ENCODE results near the gene FSIP1. TPM values are rescaled to one million over a fixed set of nuclear protein-coding genes. Genes with fewer than 3 reads are reported as not detected.
A peak's percentile ranks its signal among the peaks of the same experiment; 100 is the strongest.

The FSIP1 gene
- polyA plus RNA-seq, 1 donor = 3.6 TPM

DNA sequence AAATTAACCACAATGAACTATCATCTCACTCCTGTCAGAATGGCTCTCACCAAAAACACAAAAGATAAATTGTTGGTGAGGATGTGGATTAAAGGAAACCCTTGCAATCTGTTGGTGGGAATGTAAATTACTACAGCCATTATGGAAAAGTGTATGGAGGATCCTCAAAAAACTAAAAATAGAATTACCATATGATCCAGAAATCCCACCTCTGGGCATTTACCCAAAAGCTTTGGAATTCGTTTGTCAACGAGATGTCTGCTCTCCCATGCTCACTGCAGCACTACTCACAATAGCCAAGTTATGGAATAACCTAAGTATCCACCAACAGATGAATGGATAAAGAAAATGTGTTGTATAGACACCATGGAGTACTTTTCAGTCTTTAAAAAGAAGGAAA is 21.6 kb downstream of the FSIP1 start:
- no peak for DNase-seq

DNA sequence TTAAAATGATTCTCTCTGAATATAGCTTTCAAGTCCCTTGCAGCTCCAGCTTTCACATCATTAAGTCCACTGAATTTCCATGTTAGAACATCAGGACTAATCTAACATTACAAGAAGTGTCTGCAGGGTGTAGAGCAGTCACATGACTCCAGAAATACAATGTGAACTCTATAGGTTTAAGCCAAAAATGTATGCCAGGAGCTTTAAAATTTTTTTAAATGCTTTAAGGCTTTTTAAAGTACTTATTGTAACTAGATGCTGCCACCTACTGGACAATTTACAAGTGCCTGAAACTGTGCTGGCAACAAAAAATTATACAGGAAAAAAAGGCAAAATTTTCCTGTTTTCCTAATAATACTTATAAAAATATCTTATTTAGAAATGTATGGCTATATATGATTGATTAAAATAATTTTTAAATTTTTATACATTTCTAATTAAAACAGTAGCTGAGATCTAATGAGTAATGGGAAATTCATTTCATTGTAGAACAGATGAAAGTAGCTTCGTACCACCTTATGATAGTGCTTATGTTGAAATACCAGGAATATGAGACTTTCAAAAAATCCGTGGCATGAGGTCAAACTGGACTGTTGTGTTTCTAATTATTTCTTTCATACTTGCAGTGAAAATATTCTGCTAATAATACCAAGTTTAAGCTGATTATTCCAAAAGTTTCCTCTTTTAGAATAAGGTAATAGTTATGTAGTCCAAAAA is 25.7 kb downstream of the FSIP1 start:
- peak; percentile 68 for DNase-seq

DNA sequence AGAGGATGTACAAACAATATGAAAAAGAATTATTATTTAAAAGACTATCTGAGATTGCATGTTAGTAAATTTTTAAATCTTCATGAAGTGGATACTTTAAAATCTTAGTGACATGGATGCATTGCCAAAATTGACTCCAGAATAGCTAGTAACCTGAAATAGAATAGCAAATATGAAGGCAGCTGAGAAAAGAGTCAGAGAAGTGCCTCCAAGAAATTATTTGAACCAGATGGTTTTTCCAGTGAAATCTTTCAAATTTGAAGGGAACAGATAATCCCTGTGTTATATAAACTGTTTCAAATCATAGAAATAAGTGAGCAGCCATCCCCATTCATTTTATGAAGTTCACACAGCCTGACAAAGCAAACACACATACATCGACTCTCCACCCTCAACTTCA is 29.6 kb downstream of the FSIP1 start:
- no peak for DNase-seq

DNA sequence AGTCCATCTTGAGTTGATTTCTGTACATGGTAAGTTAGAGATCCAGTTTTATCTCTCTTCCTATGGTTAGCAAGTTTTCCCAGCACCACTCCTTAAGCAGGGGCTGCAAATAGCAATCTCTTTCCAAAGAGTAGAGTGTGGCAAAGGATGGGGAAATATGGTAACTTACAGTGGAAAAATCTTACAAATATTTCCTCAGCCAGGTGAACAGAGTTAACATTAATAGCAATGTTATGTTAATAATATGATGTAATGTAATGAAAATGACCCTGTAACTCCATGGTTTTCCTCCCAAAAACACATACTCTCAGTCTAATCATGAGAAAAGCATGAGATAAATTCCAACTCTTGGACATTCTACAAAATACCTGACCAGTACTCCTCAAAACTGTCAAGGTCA is 30.4 kb downstream of the FSIP1 start:
- DNase-seq = no peak

DNA sequence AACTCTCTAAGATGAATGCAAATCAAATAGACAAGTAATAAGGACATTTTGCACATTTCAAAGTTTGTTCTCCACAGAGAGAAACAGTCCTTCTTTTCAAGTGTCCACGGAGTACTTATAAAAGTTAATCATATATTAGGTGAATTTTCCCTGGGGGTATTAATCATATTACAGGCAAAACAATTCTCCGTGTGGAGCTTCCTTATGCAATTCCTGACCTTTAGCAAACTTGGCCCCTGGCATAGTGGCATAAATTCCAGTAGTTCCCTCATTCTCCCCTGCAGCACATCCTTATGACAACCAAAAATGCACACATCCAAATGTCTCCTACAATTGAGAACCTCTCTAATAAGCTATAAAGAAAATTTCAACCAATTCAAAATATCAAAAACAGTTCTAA is 34.4 kb downstream of the FSIP1 start:
- no peak for DNase-seq

DNA sequence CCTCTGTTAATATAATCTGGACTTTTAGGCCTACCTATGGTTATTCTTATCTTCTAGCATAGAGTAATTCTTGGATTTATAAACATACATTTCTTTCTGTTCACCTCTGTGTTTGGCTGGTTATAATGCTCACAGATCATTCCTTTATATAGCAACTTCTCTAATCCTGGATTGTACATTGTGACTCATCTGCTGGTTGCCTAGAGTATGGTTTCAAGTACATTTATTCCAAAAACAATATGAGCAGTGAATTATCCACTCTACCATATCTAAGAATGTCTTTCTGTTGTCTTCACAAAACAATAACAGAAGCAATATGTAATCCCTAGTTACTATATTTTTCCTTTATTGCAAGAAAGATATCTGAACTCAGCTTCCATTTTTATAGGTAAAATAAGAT is 35.3 kb downstream of the FSIP1 start:
- DNase-seq = no peak

DNA sequence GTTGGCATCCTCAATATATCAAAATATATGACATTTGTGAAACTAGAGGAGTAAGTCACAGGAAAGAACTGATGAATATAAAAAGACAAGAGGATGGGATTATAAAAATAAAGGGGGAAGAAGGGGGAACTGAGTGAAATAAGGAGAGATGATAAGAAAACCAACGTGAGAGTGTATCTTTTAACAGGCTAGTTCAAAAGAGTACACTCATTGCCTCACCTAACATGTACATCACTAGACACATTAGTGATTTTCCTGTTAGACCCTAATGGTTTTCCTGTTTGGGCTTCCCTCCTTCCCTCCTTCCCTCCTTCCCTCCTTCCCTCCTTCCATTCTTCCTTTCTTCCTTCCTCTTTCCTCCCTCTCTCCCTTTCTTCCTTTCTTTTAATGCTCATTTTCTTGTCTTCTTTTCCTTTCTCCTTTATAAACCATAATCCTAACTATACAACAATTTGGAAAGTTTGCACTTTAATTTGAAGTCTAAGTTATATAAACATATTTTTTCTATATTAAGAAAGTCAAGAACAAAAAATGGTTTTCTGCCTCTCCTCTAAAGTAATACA is 35.8 kb downstream of the FSIP1 start:
- no peak for DNase-seq

DNA sequence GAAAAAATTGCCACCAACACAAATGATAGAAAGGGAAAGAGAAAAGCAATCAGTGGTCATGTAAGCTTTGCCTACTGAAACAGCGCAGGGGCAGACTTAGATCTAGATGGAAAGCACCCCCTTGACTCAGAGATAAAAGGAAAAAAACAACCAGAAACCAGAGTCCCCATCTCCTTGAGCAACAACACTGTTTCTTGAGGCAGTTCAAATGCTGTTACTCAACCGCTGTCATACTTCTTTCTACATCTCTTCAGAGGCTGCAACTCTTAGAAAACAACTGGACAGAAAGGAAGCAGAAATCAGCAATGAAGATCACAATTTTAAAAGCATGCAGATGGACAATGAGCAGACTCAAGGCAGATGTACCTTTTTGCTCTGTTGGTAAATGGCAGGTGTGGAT is 36.5 kb downstream of the FSIP1 start:
- no peak for DNase-seq

DNA sequence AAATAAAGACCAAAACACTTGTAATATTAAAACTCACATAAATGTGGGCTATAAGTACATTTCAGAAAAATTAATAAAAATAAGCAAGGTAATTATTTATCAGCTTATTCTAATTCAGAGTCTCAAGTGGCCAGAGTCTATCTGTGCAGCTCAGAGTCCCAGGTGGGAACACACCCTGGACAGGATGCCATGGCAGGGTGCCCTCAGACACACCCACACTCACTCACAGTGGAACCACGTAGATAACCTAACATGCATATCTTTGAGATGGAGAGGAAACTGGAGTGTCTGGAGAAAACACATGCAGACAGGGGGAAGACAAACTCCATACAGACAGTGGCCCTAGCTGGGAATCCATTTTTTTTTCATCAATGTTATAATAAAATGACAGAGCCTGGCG is 37.2 kb downstream of the FSIP1 start:
- no peak for DNase-seq

DNA sequence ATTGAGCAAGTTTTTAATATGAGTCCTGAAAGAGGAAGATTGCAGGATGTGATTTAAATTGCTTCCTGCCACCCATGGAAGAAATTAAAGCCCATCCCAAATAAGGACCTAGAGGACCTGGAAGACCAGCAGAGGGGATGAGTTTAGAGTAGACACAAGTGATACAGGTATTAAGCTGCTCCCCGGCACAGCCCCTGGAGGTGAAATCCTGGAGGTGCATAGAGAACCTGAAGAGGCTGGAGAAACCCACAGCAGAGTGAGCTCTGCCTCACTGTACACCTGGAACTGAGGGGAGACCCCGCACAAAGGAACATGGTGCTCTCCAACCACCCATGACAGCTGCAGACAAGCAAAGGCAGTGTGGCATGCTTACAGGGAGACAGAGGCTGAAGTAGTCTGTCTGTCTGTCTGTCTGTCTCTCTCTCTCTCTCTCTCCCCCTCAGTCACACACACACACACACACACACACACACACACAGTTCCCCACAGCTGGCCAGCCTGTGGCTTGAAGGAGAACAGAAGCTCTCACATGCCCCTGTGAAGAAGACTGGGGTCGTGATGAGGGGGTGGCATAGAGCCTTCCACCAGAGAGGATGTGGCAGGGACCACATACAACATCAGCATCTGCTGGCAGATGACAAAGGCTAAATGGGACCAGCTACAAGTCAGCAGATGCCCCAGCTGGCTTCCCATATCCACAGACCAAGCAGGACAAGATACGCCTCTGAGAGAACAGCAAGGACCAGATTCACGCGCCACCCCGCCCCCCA is 38.1 kb downstream of the FSIP1 start:
- no peak for DNase-seq

DNA sequence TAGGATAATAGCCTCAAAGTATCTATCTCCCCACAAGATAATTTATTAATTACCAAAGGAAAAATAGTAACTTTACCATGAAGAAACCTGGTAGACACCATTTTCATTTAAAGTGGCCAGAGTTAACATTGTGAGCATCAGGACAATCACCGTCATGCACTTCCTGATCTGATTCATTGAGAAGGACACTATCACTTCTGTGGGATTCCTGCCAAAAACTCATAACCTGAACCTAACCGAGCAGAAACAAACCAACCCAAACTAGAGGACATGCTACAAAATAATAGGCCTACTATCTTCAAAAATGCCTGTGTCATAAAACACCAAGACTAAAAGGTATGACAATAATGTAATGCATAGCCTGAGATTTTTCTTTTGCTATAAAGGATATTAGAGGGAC is 39.0 kb downstream of the FSIP1 start:
- no peak for DNase-seq

DNA sequence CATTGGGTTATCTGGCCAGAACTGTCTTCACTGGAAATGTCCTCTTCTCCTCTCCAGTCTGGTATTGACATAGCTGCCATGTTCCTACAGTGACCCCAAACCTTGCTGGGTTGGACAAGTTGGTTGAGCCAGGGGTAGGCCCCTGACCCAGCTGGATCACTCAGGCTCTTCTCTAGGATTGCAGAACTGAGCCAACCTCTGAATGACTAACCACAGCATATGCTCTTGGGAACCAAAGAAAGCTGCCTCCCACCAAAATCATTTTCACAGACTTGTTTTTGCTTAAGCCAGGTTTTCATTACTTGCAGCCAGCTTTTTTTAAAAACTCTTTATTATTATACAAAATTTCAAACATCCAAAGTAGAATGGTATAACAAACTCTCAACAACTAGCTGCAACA is 41.4 kb downstream of the FSIP1 start:
- DNase-seq = no peak

DNA sequence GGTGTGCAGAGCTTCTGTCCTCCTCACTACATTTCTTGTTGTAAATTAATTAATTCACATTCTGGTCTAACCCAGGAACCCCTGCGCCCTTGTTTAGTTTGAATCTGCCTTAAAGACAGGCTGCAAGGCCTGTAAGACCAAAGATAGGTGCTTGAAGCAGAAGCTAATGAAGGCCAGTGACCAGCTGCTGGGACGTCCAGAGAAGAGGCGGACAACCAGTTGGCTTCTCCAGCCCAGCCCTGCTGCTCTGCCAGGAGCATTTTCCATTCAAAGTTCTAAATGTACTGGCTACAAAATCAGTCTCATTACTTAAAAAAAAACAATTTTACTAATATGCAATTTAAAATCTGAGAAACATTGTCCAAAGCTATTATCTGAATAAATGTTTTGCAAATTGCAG is 43.6 kb downstream of the FSIP1 start:
- no peak for DNase-seq

DNA sequence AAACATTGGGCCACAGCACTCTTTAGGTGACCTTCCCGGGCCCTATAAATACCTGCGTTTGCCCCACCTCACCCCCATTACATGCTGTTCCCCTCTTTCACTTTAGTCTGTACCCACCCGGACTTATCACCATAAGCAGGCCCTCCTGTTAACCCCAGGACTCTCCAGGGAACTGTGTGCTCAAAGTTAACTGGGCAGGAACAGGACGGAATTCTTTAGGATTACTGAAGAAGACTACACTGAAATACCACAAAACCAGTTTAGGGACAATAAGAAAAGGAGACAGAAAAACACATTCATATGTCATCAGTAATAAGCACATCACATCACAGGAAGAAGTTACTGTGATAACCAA is 45.5 kb downstream of the FSIP1 start:
- no peak for DNase-seq

DNA sequence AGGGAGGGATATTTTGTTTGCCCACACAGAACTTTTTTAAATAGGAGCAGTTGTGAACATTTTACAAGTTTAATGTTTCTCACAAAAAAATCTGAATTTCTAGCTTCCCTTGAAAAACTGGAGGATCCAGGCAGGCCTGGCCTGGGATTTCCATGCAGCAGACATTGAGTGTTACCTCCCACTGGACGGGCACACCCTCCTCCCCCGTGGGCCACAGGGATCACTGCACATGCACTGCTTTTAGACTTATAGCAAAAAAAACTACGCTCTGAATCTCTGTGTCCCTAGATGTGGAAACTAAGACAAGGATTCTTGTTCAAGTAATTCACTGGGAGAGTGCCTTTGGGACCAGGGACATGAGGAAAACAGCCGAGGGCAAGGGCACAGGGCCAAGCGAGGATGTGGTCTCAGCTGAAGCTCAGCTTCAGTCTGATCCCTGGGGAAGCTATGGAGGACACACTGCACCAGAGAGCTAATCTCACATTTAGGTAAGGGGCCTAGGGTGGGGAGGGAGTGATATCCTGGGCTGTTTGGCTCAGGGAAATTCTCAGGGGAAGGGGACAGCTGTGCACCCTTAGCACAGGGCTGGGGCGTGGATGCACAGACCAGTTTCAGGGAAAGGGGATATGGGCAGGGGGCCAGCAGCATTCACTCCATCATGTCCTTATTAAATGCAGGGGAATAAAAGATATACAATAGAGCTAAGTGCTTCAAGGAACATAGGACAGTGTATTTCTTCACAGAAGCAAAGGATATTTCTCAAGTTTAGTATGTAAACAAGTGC is 46.0 kb downstream of the FSIP1 start:
- DNase-seq = no peak

DNA sequence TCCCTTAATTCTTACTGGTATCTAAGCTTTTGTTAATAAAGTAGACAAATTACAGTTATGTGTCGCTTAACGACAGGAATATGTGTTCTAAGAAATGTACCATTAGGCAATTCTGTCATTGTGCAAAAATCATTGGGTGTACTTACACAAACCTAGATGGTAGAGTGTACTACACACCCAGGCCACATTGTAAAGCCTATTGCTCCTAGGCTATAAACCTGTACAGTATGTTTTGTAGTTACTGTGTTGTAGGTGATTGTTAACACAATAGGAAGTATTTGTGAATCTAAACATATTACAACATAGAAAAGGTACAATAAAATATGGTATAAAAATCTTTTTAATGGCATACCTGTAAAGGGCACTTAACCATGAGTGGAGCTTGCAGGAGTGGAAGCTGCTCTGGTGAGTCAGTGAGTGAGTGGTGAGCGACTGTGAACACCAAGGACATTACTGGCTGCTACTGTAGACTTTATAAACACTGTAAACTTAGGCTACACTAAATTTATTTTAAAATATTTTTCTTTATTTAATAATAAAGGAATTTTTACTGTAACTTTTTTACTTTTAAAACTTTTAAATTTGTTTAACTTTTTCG is 47.4 kb downstream of the FSIP1 start:
- DNase-seq = no peak

DNA sequence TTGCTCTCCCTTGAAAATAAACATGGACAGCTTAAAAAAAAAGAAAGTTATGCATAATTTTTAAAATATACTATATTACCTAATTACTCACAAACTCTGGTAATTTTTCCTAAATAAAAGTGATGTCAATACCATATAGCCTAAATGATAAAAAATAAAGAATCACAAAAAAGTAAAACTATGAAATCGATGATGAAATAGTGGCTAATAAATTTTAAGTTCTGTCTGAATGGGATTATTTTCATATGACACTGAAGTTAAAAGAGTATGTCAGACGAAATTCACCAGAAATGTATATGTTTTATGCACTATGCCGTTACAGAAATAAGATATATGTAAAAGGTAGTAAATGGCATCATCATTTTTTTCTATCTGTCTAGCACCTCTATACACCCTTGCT is 51.4 kb downstream of the FSIP1 start:
- DNase-seq = no peak

DNA sequence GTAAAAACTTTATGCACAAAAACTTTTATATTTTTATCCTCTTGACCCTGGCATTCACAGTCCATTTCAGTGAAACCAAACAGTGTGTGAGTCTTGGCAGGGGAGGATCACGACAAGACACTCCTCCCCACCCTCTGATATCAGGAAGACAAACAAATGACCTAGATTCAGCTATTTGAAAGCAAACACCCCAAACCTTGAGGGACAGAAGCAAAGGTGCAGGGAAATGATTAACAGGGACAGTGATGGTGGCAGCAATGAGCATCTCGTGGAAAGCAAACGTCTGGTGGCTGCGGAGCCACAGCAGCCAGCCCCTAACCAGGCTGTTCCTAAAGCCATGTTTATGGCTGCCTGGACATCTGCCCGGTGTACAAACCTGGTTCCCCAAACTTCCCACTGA is 52.1 kb downstream of the FSIP1 start:
- DNase-seq = no peak

DNA sequence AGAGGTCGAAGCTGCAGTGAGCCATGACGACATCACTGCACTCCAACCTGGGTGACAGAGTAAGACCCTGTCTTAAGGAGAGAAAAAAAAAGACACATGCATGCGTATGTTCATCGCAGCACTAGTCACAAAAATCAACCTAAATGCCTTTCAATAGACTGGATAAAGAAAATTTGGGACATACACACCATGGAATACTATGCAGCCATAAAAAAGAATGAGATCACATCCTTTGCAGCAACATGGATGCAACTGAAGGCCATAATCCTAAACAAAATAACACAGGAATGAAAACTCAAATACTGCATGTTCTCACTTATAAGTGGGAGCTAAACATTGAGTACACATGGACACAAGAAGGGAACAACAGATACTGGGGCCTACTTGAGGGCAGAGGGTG is 53.1 kb downstream of the FSIP1 start:
- DNase-seq = no peak

DNA sequence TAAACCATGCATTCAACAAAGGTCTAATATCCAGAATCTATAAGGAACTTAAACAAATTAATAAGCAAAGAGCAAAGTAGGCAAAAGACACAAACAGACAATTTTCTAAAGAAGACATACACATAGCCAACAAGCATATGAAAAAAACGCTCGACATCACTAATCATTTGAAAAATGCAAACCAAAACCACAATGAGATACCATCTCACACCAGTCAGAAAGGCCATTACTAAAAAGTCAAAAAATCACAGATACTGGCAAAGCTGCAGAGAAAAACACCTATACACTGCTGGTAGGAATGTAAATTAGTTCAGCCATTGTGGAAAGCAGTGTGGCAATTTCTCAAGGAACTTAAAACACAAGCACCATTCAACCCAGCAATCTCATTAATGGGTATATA is 53.8 kb downstream of the FSIP1 start:
- DNase-seq = no peak

DNA sequence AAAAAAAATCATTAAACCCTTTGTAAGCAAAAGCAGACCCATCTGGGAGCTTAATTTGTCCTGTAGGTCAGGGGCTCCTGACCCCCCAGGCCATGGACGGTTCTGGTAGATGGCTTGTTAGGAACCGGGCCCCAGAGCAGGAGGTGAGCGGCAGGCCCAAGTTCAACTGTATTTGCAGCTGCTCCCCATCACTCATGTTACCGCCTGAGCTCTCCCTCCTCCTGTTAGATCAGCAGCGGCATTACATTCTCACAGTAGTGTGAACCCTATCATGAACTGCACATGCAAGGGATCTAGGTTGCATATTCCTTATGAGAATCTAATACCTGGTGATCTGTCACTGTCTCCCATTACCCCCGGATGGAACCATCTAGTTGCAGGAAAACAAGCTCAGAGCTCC is 60.7 kb downstream of the FSIP1 start:
- DNase-seq = no peak

Measured in left kidney (tissue), 2 donors.